OCI-LY1 (cell line): ENCODE results near the gene NFAT5.

Experiments
- EZH2 ChIP-seq: fragments of 200-600 bp; sonication (generic), shearing (Covaris generic); IDR thresholded peaks from 2 replicates; pipeline ENCODE4 v1.8.0; 2017; ENCODE audit warnings: borderline replicate concordance, mixed run types, mild to moderate bottlenecking, antibody characterized with exemption, low read length, moderate library complexity, mixed read lengths
- TF ChIP-seq, protein P1 (sequence below): fragments of 200-600 bp; sonication (generic), shearing (Covaris generic); IDR thresholded peaks from 2 replicates; pipeline ENCODE4 v1.5.1; 2017; ENCODE audit warnings: mild to moderate bottlenecking, antibody characterized with exemption, low read length, moderate library complexity, mixed read lengths

DNA sequence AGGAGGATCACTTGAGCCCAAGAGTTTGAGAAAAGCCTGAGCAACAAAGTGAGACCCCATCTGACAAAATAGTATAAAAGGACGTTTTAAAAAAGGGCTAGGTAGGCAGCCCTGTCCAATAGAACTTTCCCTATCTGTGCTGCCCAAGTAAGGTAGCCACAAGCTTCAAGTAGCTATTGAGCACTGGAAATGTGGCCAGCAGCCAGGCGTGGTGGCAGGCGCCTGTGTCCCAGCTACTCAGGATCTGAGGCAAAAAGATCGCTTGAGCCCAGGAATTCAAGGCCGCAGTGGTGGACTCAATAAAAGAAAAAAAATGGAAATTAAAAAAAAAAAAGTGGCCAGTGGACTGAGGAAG, 162.1 kb downstream of the NFAT5 start:
- TF ChIP-seq, protein P1, sequence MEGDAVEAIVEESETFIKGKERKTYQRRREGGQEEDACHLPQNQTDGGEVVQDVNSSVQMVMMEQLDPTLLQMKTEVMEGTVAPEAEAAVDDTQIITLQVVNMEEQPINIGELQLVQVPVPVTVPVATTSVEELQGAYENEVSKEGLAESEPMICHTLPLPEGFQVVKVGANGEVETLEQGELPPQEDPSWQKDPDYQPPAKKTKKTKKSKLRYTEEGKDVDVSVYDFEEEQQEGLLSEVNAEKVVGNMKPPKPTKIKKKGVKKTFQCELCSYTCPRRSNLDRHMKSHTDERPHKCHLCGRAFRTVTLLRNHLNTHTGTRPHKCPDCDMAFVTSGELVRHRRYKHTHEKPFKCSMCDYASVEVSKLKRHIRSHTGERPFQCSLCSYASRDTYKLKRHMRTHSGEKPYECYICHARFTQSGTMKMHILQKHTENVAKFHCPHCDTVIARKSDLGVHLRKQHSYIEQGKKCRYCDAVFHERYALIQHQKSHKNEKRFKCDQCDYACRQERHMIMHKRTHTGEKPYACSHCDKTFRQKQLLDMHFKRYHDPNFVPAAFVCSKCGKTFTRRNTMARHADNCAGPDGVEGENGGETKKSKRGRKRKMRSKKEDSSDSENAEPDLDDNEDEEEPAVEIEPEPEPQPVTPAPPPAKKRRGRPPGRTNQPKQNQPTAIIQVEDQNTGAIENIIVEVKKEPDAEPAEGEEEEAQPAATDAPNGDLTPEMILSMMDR = no peak
- TF ChIP-seq EZH2 = no peak
